Fibroblast of skin of abdomen (primary cell): Measurements from ENCODE around the gene OTOGL.
"Not testable (repeated sequence)": the region's sequence is repeated elsewhere in the genome, so short reads cannot be mapped to it uniquely, and the experiment has no call there.

Experiments
- DNase-seq: peaks from one replicate; pipeline ENCODE4 v3.0.0-alpha.2; 2013

Gene OTOGL

GRCh38 chr12:80188576-80188975 is 89.2 kb downstream of the OTOGL start:
- DNase-seq, result no peak

- DNase-seq, result peak; percentile 85
Measured at GRCh38 chr12:80189241-80189640, 89.9 kb downstream of the OTOGL start.

- DNase-seq, result no peak
Measured at GRCh38 chr12:80190001-80190400, 90.7 kb downstream of the OTOGL start.

GRCh38 chr12:80192087-80192486 is 92.8 kb downstream of the OTOGL start:
- no peak for DNase-seq

GRCh38 chr12:80193865-80194264 is 94.5 kb downstream of the OTOGL start:
- no peak for DNase-seq

- DNase-seq, result peak; percentile 70
Measured at GRCh38 chr12:80195074-80195726, 95.9 kb downstream of the OTOGL start.

- no peak for DNase-seq
Measured at GRCh38 chr12:80195737-80196136, 96.4 kb downstream of the OTOGL start.

GRCh38 chr12:80196419-80196818 is 97.1 kb downstream of the OTOGL start:
- DNase-seq, result no peak

- no peak for DNase-seq
Measured at GRCh38 chr12:80198782-80199337, 99.5 kb downstream of the OTOGL start.

- no peak for DNase-seq
Measured at GRCh38 chr12:80199931-80200330, 100.6 kb downstream of the OTOGL start.

GRCh38 chr12:80200414-80200813 is 101.1 kb downstream of the OTOGL start:
- DNase-seq, result no peak

GRCh38 chr12:80201908-80202307 is 102.6 kb downstream of the OTOGL start:
- DNase-seq, result no peak

GRCh38 chr12:80205960-80206359 is 106.6 kb downstream of the OTOGL start:
- DNase-seq, result no peak

- DNase-seq, result no peak
Measured at GRCh38 chr12:80208071-80208470, 108.7 kb downstream of the OTOGL start.

- DNase-seq, result no peak
Measured at GRCh38 chr12:80211671-80212070, 112.3 kb downstream of the OTOGL start.

GRCh38 chr12:80212938-80213645 is 113.8 kb downstream of the OTOGL start:
- DNase-seq, result no peak

GRCh38 chr12:80213871-80214270 is 114.5 kb downstream of the OTOGL start:
- no peak for DNase-seq

GRCh38 chr12:80217011-80217535 is 117.7 kb downstream of the OTOGL start:
- DNase-seq, result no peak

- DNase-seq, result not testable (repeated sequence)
Measured at GRCh38 chr12:80218925-80219324, 119.6 kb downstream of the OTOGL start.

GRCh38 chr12:80219345-80219744 is 120.0 kb downstream of the OTOGL start:
- DNase-seq, result no peak

GRCh38 chr12:80222261-80222660 is 122.9 kb downstream of the OTOGL start:
- DNase-seq, result no peak

- DNase-seq, result peak; percentile 39
Measured at GRCh38 chr12:80226576-80226975, 127.2 kb downstream of the OTOGL start.

GRCh38 chr12:80227904-80228303 is 128.6 kb downstream of the OTOGL start:
- DNase-seq, result not testable (repeated sequence)

- no peak for DNase-seq
Measured at GRCh38 chr12:80230068-80230467, 130.7 kb downstream of the OTOGL start.
